Keratinocyte (primary cell): ENCODE measurements around the gene RARA.

Experiments
- EZH2 ChIP-seq: IDR thresholded peaks from one replicate; pipeline ENCODE4 v1.6.1; 2012; ENCODE audit warnings: inconsistent platforms, mild to moderate bottlenecking, low read length, moderate library complexity
- TF ChIP-seq, protein P1 (sequence below), 3 experiments: IDR thresholded peaks in 1 of 3; conservative IDR thresholded peaks in 1 of 3; optimal IDR thresholded peaks in 1 of 3; 2 replicates in 2 of 3; 3 replicates in 1 of 3; pipeline versions ENCODE3 to v1.5.1; 2011; ENCODE audit warnings: low read length in 3 of 3, mild to moderate bottlenecking in 3 of 3, moderate library complexity in 2 of 3, control low read depth in 1 of 3, inconsistent platforms in 1 of 3; ENCODE audit not compliant: insufficient read depth in 2 of 3; ENCODE audit errors: extremely low read depth in 1 of 3

DNA sequence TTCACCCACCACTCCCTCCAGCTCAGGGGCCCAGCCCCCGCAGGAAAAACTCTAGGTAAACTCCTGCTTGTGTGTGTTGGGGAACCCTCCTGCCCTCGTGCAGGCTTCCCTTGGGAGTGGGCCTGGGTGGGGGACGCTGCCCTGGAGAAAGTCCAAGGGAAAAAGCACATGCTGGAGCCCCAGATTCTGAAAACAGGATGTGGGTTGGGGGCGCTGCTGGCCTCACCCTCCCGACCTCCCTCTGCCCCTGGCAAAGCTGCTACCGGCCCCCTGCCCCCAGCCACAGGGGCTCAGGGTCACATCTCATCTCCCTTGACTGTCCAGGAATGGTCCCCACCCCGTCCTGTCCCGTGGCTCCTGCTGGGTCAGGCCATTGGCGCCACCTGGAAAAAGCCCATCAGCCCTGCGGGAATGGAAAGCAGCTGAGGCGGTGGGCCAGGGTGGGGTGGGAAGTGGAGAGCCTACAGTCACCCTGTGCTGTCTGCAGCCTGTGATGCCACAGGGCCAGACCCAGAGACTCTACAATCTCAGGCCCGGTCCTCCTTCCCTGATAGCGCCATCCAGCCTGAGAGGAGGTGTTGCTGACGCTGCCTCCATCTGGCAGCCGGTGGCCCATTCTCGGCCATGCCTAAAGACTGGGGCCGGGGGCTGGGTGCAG lies 58.0 kb downstream of the RARA start:
- TF ChIP-seq, protein P1, sequence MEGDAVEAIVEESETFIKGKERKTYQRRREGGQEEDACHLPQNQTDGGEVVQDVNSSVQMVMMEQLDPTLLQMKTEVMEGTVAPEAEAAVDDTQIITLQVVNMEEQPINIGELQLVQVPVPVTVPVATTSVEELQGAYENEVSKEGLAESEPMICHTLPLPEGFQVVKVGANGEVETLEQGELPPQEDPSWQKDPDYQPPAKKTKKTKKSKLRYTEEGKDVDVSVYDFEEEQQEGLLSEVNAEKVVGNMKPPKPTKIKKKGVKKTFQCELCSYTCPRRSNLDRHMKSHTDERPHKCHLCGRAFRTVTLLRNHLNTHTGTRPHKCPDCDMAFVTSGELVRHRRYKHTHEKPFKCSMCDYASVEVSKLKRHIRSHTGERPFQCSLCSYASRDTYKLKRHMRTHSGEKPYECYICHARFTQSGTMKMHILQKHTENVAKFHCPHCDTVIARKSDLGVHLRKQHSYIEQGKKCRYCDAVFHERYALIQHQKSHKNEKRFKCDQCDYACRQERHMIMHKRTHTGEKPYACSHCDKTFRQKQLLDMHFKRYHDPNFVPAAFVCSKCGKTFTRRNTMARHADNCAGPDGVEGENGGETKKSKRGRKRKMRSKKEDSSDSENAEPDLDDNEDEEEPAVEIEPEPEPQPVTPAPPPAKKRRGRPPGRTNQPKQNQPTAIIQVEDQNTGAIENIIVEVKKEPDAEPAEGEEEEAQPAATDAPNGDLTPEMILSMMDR (optimal IDR thresholded peaks at IDR 0.05 in 1 of 3, IDR thresholded peaks at IDR 0.05 in 1 of 3, conservative IDR thresholded peaks at IDR 0.05 in 1 of 3; ENCODE audit: extremely low read depth in 1 of 3, insufficient read depth in 2 of 3, low read length in 3 of 3): no peak
- TF ChIP-seq EZH2: no peak
